NB4 (cell line): Measurements from ENCODE around the gene ALPP.
"Not testable (repeated sequence)": the region's sequence is repeated elsewhere in the genome, so short reads cannot be mapped to it uniquely, and the experiment has no call there.

Experiments used
- MAX ChIP-seq: IDR thresholded peaks from 2 replicates; pipeline ENCODE4 v1.6.1; 2011; ENCODE audit warnings: low read depth, low read length
- POLR2A ChIP-seq: IDR thresholded peaks from 2 replicates; pipeline ENCODE4 v1.6.1; 2011; ENCODE audit warnings: mild to moderate bottlenecking; ENCODE audit not compliant: insufficient read length; ENCODE audit errors: extremely low read depth
- TF ChIP-seq, protein P1 (sequence below): IDR thresholded peaks from one replicate; pipeline ENCODE4 v1.5.1; 2012; ENCODE audit warnings: low read depth, low read length

DNA sequence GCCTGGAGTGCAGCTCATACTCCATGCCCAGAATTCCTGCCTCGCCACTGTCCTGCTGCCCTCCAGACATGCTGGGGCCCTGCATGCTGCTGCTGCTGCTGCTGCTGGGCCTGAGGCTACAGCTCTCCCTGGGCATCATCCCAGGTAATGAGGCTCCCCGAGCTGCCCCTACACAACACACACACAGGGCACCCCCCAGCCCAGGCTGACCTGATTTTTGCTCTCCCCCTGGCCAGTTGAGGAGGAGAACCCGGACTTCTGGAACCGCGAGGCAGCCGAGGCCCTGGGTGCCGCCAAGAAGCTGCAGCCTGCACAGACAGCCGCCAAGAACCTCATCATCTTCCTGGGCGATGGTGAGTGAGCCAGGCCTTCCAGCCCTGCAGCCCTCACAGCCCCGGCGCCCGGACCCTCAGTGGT lies at the start of gene ALPP:
- TF ChIP-seq, protein P1, sequence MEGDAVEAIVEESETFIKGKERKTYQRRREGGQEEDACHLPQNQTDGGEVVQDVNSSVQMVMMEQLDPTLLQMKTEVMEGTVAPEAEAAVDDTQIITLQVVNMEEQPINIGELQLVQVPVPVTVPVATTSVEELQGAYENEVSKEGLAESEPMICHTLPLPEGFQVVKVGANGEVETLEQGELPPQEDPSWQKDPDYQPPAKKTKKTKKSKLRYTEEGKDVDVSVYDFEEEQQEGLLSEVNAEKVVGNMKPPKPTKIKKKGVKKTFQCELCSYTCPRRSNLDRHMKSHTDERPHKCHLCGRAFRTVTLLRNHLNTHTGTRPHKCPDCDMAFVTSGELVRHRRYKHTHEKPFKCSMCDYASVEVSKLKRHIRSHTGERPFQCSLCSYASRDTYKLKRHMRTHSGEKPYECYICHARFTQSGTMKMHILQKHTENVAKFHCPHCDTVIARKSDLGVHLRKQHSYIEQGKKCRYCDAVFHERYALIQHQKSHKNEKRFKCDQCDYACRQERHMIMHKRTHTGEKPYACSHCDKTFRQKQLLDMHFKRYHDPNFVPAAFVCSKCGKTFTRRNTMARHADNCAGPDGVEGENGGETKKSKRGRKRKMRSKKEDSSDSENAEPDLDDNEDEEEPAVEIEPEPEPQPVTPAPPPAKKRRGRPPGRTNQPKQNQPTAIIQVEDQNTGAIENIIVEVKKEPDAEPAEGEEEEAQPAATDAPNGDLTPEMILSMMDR: not testable (repeated sequence)
- TF ChIP-seq POLR2A, MAX: not testable (repeated sequence)
